ENCODE results near the gene KCNQ1. TPM values are rescaled to one million over a fixed set of nuclear protein-coding genes. Genes with fewer than 3 reads are reported as not detected.

Gene KCNQ1
- polyA plus RNA-seq, 1 experiment = not detected

GRCh38 chr11:2529173-2529572 is 84.4 kb downstream of the KCNQ1 start:
- CTCF ChIA-PET = no interaction called here
- peaks cover 18% of the 10 kb centered on the region for H3K27me3 ChIP-seq (ENCODE audit: control insufficient read depth, insufficient read depth, low read length)
- no peak overlapping the region for H3K4me3 ChIP-seq (ENCODE audit: low read depth, low read length)
- POLR2A ChIA-PET = no interaction called here
- no peak for DNase-seq (ENCODE audit: low read depth, low spot score)
- no peaks in the 10 kb centered on the region; the same call in 1 of the 2 replicates for H3K9me3 ChIP-seq (ENCODE audit: control insufficient read depth, insufficient read depth, low read length)
- no peak for TF ChIP-seq CTCF (IDR thresholded peaks at IDR 0.05; ENCODE audit: low read depth, low read length)
- H3K27ac ChIP-seq (ENCODE audit: low read depth, low read length) = no peak overlapping the region

- ChIA-PET CTCF (no interaction called here), POLR2A (no interaction called here)
- Histone ChIP-seq H3K27me3 (ENCODE audit: control insufficient read depth, insufficient read depth, low read length) (peaks cover 16% of the 10 kb centered on the region), H3K27ac (ENCODE audit: low read depth, low read length) (no peak overlapping the region), H3K4me3 (ENCODE audit: low read depth, low read length) (no peak overlapping the region), H3K9me3 (ENCODE audit: control insufficient read depth, insufficient read depth, low read length) (no peaks in the 10 kb centered on the region; the same call in 1 of the 2 replicates)
- DNase-seq (ENCODE audit: low read depth, low spot score) = no peak
- TF ChIP-seq CTCF (IDR thresholded peaks at IDR 0.05; ENCODE audit: low read depth, low read length) = no peak
Measured at GRCh38 chr11:2529636-2530035, 84.8 kb downstream of the KCNQ1 start.

GRCh38 chr11:2530131-2530854 is 85.5 kb downstream of the KCNQ1 start:
- POLR2A ChIA-PET = interaction anchor here (1.3 kb wide), 1 partner anchor 130 kb away, joined by 3 read pairs; the partner anchor contains the start of gene TSSC4
- H3K9me3 ChIP-seq (ENCODE audit: control insufficient read depth, insufficient read depth, low read length) = no peaks in the 10 kb centered on the region; the same call in 1 of the 2 replicates
- peaks cover 16% of the 10 kb centered on the region for H3K27me3 ChIP-seq (ENCODE audit: control insufficient read depth, insufficient read depth, low read length)
- no peak overlapping the region for H3K4me3 ChIP-seq (ENCODE audit: low read depth, low read length)
- H3K27ac ChIP-seq (ENCODE audit: low read depth, low read length) = no peak overlapping the region
- no peak for TF ChIP-seq CTCF (IDR thresholded peaks at IDR 0.05; ENCODE audit: low read depth, low read length)
- CTCF ChIA-PET = interaction anchor here (0.5 to 7.0 kb wide), 10 partner anchors 27 to 587 kb away, joined by 3 to 403 read pairs (median 6); partner anchors contain the start of gene CDKN1C
- no peak for DNase-seq (ENCODE audit: low read depth, low spot score)

- no peak overlapping the region for H3K4me3 ChIP-seq (ENCODE audit: low read depth, low read length)
- no peak for TF ChIP-seq CTCF (IDR thresholded peaks at IDR 0.05; ENCODE audit: low read depth, low read length)
- ChIA-PET CTCF (interaction anchor here (0.6 to 7.0 kb wide), 15 partner anchors 27 to 485 kb away, joined by 3 to 403 read pairs (median 4); partner anchors contain the start of genes CDKN1C and PHLDA2), POLR2A (interaction anchor here (1.3 to 3.4 kb wide), 2 partner anchors 130 to 361 kb away, joined by 3 to 25 read pairs; partner anchors contain the start of gene TSSC4)
- no peak overlapping the region for H3K27ac ChIP-seq (ENCODE audit: low read depth, low read length)
- H3K9me3 ChIP-seq (ENCODE audit: control insufficient read depth, insufficient read depth, low read length) = no peaks in the 10 kb centered on the region; the same call in 1 of the 2 replicates
- no peak for DNase-seq (ENCODE audit: low read depth, low spot score)
- peaks cover 12% of the 10 kb centered on the region for H3K27me3 ChIP-seq (ENCODE audit: control insufficient read depth, insufficient read depth, low read length)
Measured at GRCh38 chr11:2530855-2531200, 86.0 kb downstream of the KCNQ1 start.

All from AG04450 (cell line).